Left ventricle myocardium superior (tissue), 1 donor: ENCODE data around the gene CLK2. TPM values are rescaled to one million over a fixed set of nuclear protein-coding genes. Genes with fewer than 3 reads are reported as not detected.
"Not testable (repeated sequence)": the region's sequence is repeated elsewhere in the genome, so short reads cannot be mapped to it uniquely, and the experiment has no call there.

Source experiments
- ATAC-seq: fragments of 200-7000 bp; cut with Tn5 transposase; one replicate; pipeline ENCODE4 v1.9.1; 2020; ENCODE audit warnings: mild to moderate bottlenecking, moderate library complexity
- DNase-seq: peaks from one replicate; pipeline ENCODE4 v3.0.0-alpha.2; 2020
- intact Hi-C: fragments of 100-400 bp; cut with micrococcal nuclease; formaldehyde crosslinking; loops from one replicate; pipeline ENCODE4 v1.11.0; 2022
- total RNA-seq: library from RNA; stranded (reverse); fragmentation: NEBNext Ultra II Directional; extraction: Animal tissue kit (Norgen Biotek cat#: 25700); gene quantifications from one replicate; pipeline ENCODE4 v1.2.1, GENCODE V29; 2021
- donor health status: DM: no; HTN: yes; CAD: no; lungs with severe emphysema.

The CLK2 gene
- total RNA-seq, 1 donor from 2014 or later: 18.9 TPM

DNA sequence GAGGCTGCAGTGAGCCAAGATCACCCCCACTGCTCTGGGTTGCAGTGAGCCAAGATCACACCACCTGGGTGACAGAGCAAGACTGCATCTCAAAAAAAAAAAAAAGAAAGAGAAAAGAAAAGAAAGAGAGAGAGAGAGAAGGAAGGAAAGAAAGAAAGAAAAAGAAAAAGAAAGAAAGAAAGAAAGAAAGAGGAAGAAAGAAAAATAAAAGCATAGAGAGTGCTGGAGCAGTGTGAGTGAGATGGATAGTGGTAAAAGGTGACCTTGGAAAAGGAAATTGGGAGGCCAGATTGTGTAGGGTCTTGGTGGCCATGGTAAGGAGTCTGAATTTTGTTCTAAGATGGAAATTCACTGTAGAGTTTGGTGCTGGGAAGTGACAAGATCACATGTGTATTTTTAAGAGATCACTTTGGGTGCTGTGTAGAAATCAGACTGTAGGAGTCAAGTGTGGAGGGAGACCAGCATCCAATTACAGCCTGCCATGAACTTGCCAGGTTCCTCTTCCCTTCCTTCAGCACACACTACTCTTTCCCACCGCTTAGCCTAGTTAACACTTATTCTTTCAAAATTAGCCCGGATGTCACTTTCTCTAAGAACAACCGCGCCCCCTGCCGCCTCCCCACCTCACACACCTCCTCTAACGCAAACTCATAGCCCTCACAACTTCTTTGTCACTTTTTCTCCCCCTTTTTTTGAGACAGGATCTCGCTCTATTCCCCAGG lies 47.0 kb downstream of the CLK2 start:
- peak; percentile 61 for ATAC-seq
- DNase-seq: peak; percentile 81
- intact Hi-C loops: no loop called here

DNA sequence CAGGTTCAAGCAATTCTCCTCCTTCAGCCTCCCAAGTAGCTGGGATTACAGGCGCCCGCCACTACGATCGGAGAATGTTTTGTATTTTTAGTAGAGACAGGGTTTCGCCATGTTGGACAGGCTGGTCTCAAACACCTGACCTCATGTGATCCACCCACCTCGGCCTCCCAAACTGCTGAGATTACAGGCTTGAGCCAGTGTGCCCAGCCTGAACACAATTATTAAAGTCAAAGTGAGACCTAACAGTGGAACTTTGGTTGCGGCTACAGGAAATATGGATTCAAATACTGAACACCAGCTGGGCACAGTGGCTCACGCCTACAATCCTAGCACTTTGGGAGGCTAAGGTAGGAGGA lies 47.9 kb downstream of the CLK2 start:
- DNase-seq, ATAC-seq, intact Hi-C loops: not testable (repeated sequence)

DNA sequence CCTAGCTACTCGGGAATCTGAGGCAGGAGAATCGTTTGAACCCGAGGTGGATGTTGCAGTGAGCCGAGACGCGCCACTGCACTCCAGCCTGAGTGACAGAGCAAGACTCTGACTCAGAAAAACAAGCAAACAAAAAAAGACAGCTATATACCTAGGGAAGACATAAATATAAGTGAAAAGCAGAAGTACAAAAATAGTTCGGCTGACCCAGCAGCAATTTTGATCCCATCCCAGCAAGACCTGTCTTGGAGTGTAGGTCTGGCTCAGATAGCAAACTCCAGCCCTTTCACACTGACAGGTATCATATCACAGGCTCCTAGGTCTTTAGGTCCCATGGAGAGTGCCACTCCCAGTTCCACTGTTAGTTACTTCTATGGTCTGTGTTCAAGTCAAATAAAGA lies 50.3 kb downstream of the CLK2 start:
- no peak for DNase-seq
- intact Hi-C loops: no loop called here

DNA sequence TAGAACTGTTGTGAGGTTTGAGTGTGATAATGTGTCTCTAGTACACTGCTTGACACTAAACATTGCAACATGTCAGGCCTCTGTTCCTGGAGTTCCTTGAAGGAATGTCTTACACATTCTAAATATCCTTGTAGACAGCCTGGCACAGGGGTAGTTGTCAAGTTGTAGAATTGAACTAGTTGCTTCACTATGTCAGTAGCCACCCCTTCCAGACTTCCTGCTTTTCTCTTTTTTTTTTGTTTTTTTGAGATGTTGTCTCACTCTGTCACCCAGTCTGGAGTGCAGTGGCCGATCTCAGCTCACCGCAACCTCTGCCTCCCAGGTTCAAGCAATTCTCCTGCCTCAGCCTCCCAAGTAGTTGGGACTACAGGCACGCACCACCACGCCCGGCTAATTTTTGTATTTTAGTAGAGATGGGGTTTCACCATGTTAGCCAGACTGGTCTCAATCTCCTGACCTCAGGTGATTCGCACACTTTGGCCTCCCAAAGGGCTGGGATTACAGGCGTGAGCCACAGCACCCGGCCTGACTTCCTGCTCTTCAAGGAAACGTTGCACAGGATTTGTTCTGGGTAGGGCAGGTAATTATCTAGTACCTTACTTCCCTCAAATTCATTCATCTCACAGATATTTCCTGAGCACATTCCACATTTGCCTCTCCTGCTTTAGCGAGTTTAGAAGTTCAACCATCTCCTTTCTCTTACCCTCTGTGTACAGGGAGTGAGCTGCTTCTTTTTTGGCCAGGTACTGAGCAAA lies 52.9 kb downstream of the CLK2 start:
- ATAC-seq, intact Hi-C loops, DNase-seq: not testable (repeated sequence)

More for the DNA sequence above, 50.3 kb downstream of the CLK2 start:
- no peak for ATAC-seq

DNA sequence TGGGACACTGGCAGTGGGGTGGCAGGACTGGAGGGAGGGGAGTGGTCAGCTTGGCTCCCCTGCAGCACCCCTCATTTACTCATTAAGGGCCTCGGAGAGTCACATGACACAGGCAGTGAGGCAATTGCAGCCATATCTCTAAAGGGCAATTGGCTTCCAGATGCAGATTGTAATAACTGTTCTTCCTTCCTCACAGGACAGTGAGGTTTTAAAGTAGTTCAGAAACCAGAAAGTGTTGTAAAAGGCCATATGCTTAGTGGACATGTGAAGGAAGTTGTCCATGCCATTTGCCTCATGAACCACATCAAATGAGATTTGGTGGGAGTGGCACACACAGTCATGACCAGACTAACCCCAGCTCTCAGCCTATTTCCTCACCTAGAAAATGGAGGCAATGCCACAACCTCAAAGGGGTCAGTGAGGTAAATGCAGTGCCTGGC lies 53.7 kb downstream of the CLK2 start:
- ATAC-seq (peak; percentile 8), DNase-seq (no peak)
- intact Hi-C loops: no loop called here

DNA sequence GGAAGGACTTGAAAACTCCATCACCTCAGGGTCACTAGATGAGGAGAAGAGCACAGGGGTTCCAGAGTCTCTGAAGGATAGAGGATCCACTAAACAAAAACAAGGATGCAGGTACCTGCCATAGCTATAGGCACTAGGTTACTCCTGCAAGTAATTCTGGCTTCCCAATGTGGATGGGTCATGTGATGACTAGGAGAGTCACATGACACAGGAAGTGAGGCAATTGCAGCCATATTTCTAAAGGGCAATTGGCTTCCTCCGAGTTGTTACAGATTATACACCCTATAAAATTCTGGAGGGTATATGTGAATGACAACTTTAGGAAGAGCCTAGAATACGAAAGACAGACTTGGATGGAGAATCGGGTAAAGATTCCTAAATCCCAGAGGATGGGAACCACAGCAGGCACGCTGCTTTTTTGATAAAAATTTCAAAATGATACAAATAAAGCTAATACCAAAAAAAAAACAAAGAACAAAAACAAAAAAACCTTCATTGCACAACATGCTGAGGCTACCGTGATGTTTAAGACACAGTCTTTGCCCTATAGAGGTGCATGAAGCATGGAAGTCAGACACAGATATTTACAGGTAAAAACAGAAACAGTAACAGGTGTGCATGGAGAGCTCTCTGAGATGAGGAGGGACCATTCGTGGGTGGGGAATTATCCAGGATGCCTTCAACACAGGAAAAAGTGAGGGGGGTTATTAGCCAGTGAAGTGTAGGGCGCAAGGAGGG lies 54.3 kb downstream of the CLK2 start:
- DNase-seq (no peak), ATAC-seq (peak; percentile 54)

DNA sequence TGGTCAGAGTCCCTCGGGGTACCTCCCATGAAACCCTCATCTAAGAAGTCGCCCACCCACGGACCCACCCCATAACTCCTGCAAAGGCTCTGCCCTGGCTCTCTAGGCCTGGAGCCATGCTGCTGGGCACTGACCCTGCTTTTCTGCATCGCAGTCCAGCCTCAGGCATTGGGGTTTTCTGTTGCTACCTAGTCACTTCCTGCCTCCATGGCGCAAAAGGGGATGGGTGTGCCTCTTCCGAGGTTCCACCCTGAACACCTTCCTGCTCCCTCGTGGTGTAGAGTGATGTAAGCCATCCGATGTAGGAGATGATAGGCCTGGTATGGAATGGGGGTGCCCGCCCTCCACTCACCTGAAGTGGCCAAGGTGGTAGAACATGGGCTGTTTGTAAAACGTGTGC lies 58.6 kb downstream of the CLK2 start:
- ATAC-seq: not testable (repeated sequence)

More for the DNA sequence above, 54.3 kb downstream of the CLK2 start:
- intact Hi-C loops: no loop called here

More for the DNA sequence above, 58.6 kb downstream of the CLK2 start:
- intact Hi-C loops, DNase-seq: not testable (repeated sequence)

Other genes with a start within 250 kb of the CLK2 start
- gene DCST2, start 239.7 kb downstream of the CLK2 start, total RNA-seq: 0.37 TPM
- gene DCST1, start 239.7 kb downstream of the CLK2 start, total RNA-seq: not detected
- 84.2 TPM for gene ADAM15, start 222.2 kb downstream of the CLK2 start, total RNA-seq
- gene EFNA4, start 209.8 kb downstream of the CLK2 start, total RNA-seq: 2.3 TPM
- 1.1 TPM for gene EFNA3, start 194.7 kb downstream of the CLK2 start, total RNA-seq
- 51.0 TPM for gene EFNA1, start 145.6 kb downstream of the CLK2 start, total RNA-seq
- gene SLC50A1, start 137.7 kb downstream of the CLK2 start, total RNA-seq: 8.8 TPM
- gene DPM3, start 133.0 kb downstream of the CLK2 start, total RNA-seq: 52.4 TPM
- gene KRTCAP2, start 100.2 kb downstream of the CLK2 start, total RNA-seq: 134 TPM
- gene TRIM46, start 99.7 kb downstream of the CLK2 start, total RNA-seq: 0.22 TPM
- 6.3 TPM for gene THBS3, start 65.6 kb downstream of the CLK2 start, total RNA-seq
- 14.1 TPM for gene MTX1, start 64.8 kb downstream of the CLK2 start, total RNA-seq
- gene ENTREP3, start 18.0 kb downstream of the CLK2 start, total RNA-seq: 15.0 TPM
- gene SCAMP3, start 11.1 kb downstream of the CLK2 start, total RNA-seq: 62.7 TPM
- 1.5 TPM for gene HCN3, start 4.0 kb upstream of the CLK2 start, total RNA-seq
- gene PKLR, start 27.9 kb upstream of the CLK2 start, total RNA-seq: not detected
- 78.4 TPM for gene FDPS, start 35.4 kb upstream of the CLK2 start, total RNA-seq
- 22.0 TPM for gene RUSC1, start 47.4 kb upstream of the CLK2 start, total RNA-seq